Transverse colon (tissue), 4 donors: ENCODE results near the gene PALLD. TPM values are rescaled to one million over a fixed set of nuclear protein-coding genes. Genes with fewer than 3 reads are reported as not detected.

Experiments
- DNase-seq: peaks from one replicate; pipeline ENCODE4 v3.0.0-alpha.2; 2019
- H3K27ac ChIP-seq, 4 donors: fragments of 200-600 bp; sonication (generic); 2 replicates each; pipeline ENCODE4 v1.5.1; 2016 to 2018; ENCODE audit warnings: inconsistent platforms in 4 of 4
- H3K27me3 ChIP-seq: fragments of 200-600 bp; sonication (generic); 2 replicates; pipeline ENCODE4 v1.5.1; 2017; ENCODE audit warnings: inconsistent platforms
- H3K36me3 ChIP-seq, 4 donors: fragments of 200-600 bp; sonication (generic); 2 replicates each; pipeline ENCODE4 v1.5.1; 2017 to 2019; ENCODE audit warnings: inconsistent platforms in 4 of 4
- H3K4me1 ChIP-seq, 4 donors: fragments of 200-600 bp; sonication (generic); 2 replicates each; pipeline ENCODE4 v1.5.1; 2017 to 2020; ENCODE audit warnings: inconsistent platforms in 4 of 4
- H3K4me3 ChIP-seq, 4 donors: fragments of 200-600 bp; sonication (generic); 1 replicate in 1 of 4; 2 replicates in 3 of 4; pipeline versions ENCODE4 v1.5.1 to v1.6.1; 2017 to 2019; ENCODE audit warnings: inconsistent platforms in 4 of 4
- H3K9me3 ChIP-seq, 2 donors: fragments of 200-600 bp; sonication (generic); 2 replicates each; pipeline ENCODE4 v1.5.1; 2017 to 2019; ENCODE audit warnings: inconsistent platforms in 2 of 2
- EP300 ChIP-seq: sonication (generic); formaldehyde crosslinking; IDR thresholded peaks from one replicate; pipeline ENCODE4 v1.6.1; 2017; ENCODE audit warnings: antibody characterized with exemption, low read depth
- POLR2A ChIP-seq: fragments of 450-650 bp; IDR thresholded peaks from one replicate; pipeline ENCODE4 v1.6.1; 2016; ENCODE audit warnings: antibody characterized with exemption, mild to moderate bottlenecking, moderate library complexity
- POLR2AphosphoS5 ChIP-seq, 3 donors: sonication (generic); formaldehyde crosslinking; IDR thresholded peaks; one replicate each; pipeline ENCODE4 v1.6.1; 2016; ENCODE audit warnings: antibody characterized with exemption in 3 of 3
- WGBS, 2 donors: methylation state at CpG; one replicate each; pipeline ENCODE4 v1.1.5; 2018; ENCODE audit warnings: low coverage in 1 of 2; 5-methylcytosine and 5-hydroxymethylcytosine counted together
- in situ Hi-C, 4 donors: fragments of 200-750 bp; cut with MboI; loops; one replicate each; pipeline versions ENCODE4 v1.15.0 to v1.15.1; 2017; ENCODE audit warnings: low sequenced_read_pairs in 3 of 4, low pct_ligation_motif_present in 1 of 4, low pct_unique_long_range_greater_than_20kb in 1 of 4
- intact Hi-C: fragments of 100-400 bp; cut with DNase I; formaldehyde crosslinking; loops from one replicate; pipeline ENCODE4 v1.15.1; 2023; ENCODE audit warnings: low total_unique reads
- total RNA-seq, 4 donors: library from RNA; depleted of rRNA; stranded (reverse); fragments of >200 nt; gene quantifications; one replicate each; pipeline ENCODE4 v1.1.0, GENCODE V29; 2016
- TF ChIP-seq, protein P1 (sequence below), 5 experiments: fragments of 200-600 bp in 3 of 5; fragments of 450-650 bp in 2 of 5; sonication (generic) in 3 of 5; IDR thresholded peaks; 1 replicate in 2 of 5; 2 replicates in 3 of 5; pipeline ENCODE4 v1.5.1; 2016 to 2017; ENCODE audit warnings: antibody characterized with exemption in 5 of 5, inconsistent platforms in 3 of 5, mild to moderate bottlenecking in 2 of 5, moderate library complexity in 1 of 5

The PALLD gene
- total RNA-seq, 4 donors from 2014 or later = 230 to 309 (median 278) TPM

DNA sequence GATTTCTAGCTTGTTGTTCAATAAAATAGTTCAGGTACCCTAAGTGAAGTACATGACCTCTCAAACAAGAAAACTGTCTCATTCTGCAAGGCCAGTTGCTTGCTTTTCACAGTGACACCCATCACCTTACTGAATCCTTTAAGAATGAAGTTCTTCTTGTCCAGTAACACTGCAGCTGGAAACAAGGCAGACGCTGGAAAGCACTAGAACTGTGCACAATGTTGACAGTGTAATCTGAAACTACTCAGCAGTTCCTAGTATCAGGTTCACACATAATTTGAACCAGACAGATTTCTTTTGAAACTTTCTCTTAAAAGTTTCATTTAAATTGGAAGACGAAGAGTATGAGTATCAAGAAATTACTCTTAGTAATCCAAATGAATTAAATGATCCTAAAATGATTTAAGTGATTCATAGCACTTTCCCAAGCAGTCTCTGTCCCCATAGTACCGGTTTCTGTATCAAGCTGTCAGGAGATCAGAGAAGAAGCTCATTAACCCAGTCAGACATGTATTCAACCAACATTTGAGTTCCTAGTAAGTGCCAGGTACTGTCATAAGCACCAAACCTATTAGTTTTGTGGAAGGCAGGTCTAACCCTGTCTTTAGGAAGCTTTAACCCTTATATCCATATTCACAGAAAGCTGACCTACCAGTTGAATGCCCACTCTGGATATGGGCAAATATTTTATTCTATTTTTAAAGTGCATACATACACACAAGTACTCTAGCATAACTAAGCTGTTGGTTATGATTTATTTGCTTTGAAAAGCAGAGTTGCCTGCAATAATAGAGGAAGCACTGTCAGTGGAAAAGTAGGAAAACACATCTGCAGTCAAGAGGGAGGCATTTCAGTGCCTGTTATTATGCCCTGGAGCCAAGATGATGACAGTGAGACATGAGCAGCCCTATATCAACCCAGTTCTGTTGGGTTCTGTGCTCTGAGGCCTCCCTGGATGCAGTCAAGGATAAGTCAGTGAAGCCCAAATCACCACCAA lies 63.6 kb downstream of the PALLD start:
- no peak for DNase-seq
- intact Hi-C loops = no loop called here
- H3K27ac ChIP-seq = no peak overlapping the region
- no peaks in the 10 kb centered on the region for H3K27me3 ChIP-seq
- WGBS, 2 donors = 53 to 59% methylated on average over 3 of the region's 3 CpGs
- peaks cover 0 to 29% (median 6%) of the 10 kb centered on the region in 4 donors for H3K4me1 ChIP-seq
- H3K36me3 ChIP-seq = no peaks in the 10 kb centered on the region
- H3K9me3 ChIP-seq = no peaks in the 10 kb centered on the region
- no peak overlapping the region for H3K4me3 ChIP-seq
- in situ Hi-C loops = no loop called here
- no peak for TF ChIP-seq POLR2AphosphoS5 (IDR thresholded peaks at IDR 0.05)
- TF ChIP-seq, protein P1, sequence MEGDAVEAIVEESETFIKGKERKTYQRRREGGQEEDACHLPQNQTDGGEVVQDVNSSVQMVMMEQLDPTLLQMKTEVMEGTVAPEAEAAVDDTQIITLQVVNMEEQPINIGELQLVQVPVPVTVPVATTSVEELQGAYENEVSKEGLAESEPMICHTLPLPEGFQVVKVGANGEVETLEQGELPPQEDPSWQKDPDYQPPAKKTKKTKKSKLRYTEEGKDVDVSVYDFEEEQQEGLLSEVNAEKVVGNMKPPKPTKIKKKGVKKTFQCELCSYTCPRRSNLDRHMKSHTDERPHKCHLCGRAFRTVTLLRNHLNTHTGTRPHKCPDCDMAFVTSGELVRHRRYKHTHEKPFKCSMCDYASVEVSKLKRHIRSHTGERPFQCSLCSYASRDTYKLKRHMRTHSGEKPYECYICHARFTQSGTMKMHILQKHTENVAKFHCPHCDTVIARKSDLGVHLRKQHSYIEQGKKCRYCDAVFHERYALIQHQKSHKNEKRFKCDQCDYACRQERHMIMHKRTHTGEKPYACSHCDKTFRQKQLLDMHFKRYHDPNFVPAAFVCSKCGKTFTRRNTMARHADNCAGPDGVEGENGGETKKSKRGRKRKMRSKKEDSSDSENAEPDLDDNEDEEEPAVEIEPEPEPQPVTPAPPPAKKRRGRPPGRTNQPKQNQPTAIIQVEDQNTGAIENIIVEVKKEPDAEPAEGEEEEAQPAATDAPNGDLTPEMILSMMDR (IDR thresholded peaks at IDR 0.05) = no peak
- no peak for TF ChIP-seq POLR2A
- TF ChIP-seq EP300 = no peak

DNA sequence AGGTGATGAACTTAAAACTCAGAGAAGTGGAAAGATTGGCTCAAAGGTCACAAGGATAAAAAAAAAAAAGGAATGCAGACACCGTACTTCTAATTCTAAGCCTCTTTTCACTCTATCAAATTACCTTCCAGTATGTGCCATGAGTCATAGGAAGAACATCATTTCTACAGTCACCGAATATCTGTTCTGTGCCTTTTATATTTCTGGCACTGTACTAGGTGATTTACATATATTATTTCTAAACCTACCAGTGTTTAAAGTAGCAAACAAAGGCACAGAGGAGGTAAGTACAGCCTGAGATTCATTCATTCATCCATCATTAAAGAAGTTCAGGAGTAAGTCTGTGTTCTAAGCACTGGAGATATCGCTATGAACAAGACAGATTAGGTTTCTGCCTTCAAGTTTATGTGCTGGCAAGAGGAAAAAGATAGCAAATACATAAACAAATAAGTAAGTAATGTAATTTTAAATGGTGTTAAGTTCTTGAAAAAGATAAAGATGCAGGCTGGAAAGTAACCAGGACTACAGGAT lies 65.3 kb downstream of the PALLD start:
- peaks cover 0 to 29% (median 6%) of the 10 kb centered on the region in 4 donors for H3K4me1 ChIP-seq
- 41 to 53% methylated on average over 3 of the region's 3 CpGs for WGBS, 2 donors
- in situ Hi-C loops = no loop called here
- TF ChIP-seq POLR2A (no peak), EP300 (no peak), POLR2AphosphoS5 (IDR thresholded peaks at IDR 0.05) (no peak)
- TF ChIP-seq, protein P1 (IDR thresholded peaks at IDR 0.05) = no peak
- H3K27ac ChIP-seq = no peak overlapping the region
- intact Hi-C loops = no loop called here
- H3K4me3 ChIP-seq = no peak overlapping the region
- no peaks in the 10 kb centered on the region for H3K36me3 ChIP-seq
- H3K27me3 ChIP-seq = no peaks in the 10 kb centered on the region
- DNase-seq = no peak
- no peaks in the 10 kb centered on the region for H3K9me3 ChIP-seq

DNA sequence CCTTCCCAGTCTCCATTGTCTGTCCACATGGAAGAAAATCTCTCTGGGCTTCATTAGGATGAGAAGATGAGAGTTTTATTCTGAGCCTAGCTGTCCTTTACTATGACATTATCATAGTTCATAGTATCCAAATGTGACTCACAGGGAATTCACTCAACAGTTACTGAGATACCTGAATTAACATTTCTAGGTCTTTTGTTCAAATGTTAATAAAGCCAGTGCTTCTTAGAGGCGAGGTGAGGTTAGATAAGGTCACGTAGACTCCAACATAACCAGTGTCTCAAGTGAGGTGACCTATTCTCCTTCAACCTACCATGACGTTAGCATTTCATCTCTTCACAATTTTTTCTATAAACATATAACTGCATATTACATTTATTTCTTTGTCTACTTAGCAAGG lies 67.2 kb downstream of the PALLD start:
- 51 to 81% methylated on average over 3 of the region's 3 CpGs for WGBS, 2 donors
- H3K27ac ChIP-seq = no peak overlapping the region
- no peaks in the 10 kb centered on the region for H3K27me3 ChIP-seq
- no peak for TF ChIP-seq POLR2A
- peaks cover 0 to 31% (median 5%) of the 10 kb centered on the region in 4 donors for H3K4me1 ChIP-seq
- intact Hi-C loops = no loop called here
- in situ Hi-C loops = no loop called here
- DNase-seq = no peak
- H3K36me3 ChIP-seq = no peaks in the 10 kb centered on the region
- H3K9me3 ChIP-seq = no peaks in the 10 kb centered on the region
- H3K4me3 ChIP-seq = no peak overlapping the region

DNA sequence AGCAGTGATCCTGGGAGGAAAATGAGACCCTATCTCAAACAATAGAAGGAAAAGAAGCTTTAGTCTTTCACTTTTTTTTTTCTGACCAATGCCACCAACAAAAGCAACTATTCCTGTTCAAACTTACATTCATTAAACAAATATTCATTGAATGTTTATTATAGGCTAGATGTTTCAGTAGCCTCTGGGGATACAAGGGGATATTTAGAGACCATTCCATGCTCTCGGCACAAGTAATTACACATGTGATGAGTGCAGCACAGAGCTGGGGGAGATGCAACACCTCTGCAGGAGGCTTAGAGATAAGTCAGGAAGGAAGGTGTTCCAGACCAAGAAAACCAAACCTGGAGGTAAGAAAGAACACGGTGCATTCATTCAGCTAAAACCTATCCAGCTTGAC lies 68.3 kb downstream of the PALLD start:
- Histone ChIP-seq H3K27ac (no peak overlapping the region), H3K9me3 (no peaks in the 10 kb centered on the region), H3K4me3 (no peak overlapping the region), H3K4me1 (peaks cover 0 to 31% (median 11%) of the 10 kb centered on the region in 4 donors), H3K27me3 (no peaks in the 10 kb centered on the region), H3K36me3 (no peaks in the 10 kb centered on the region)
- no peak for TF ChIP-seq POLR2AphosphoS5 (IDR thresholded peaks at IDR 0.05)
- TF ChIP-seq POLR2A = no peak
- TF ChIP-seq, protein P1 (IDR thresholded peaks at IDR 0.05) = no peak
- TF ChIP-seq EP300 = no peak
- in situ Hi-C loops = no loop called here
- 68 to 75% methylated on average over 1 to 2 of the region's 2 CpGs for WGBS, 2 donors
- no peak for DNase-seq
- intact Hi-C loops = no loop called here
